ENCODE measurements around the gene MSMB.

MSMB gene

DNA sequence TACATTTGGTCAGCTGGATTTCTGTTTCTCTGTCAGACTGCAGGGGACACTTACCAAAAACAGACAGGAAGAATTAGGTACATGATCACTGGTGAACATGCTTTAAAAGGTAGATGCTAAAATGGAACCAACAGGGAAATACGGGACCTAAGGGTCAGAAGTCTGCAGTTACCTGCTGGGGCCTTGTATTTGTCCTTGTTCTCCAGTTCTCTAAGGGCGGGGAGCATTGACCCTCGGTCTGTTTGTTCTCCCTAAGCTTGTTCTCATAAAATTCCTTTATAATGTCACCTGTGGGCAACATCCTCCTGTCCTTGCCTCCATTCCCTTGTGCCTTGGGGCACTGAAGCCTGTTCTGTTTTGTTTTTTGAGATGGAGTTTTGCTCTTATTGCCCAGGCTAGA is 29.8 kb upstream of the MSMB start:
- Histone ChIP-seq H3K4me2 (ENCODE audit: low read depth, low read length) (no peak overlapping the region), H3K9me3 (replicated peaks; ENCODE audit: insufficient read depth, low read length) (no peaks in the 10 kb centered on the region), H2AFZ (ENCODE audit: low read length) (no peak overlapping the region), H3K4me1 (ENCODE audit: low read length) (no peaks in the 10 kb centered on the region), H3K4me3 (ENCODE audit: low read length) (no peak overlapping the region), H3K9ac (ENCODE audit: low read length) (no peak overlapping the region), H3K36me3 (replicated peaks; ENCODE audit: insufficient read depth, low read length) (no peaks in the 10 kb centered on the region), H3K27ac (ENCODE audit: low read length) (no peak overlapping the region), H3K9me2 (replicated peaks; ENCODE audit: insufficient read depth, low read length) (no peaks in the 10 kb centered on the region), H3K79me2 (ENCODE audit: low read length) (no peaks in the 10 kb centered on the region), H4K20me1 (ENCODE audit: insufficient read depth, low read length) (no peaks in the 10 kb centered on the region), H3K27me3 (replicated peaks; ENCODE audit: insufficient read depth, low read length) (no peaks in the 10 kb centered on the region), H3F3A (ENCODE audit: insufficient read depth, low read length) (no peaks in the 10 kb centered on the region)
- TF ChIP-seq EZH2 (optimal IDR thresholded peaks at IDR 0.05; ENCODE audit: low read depth, low read length) (no peak), EZH2phosphoT487 (IDR thresholded peaks at IDR 0.05; ENCODE audit: low read length) (no peak)
- TF ChIP-seq, protein P1, sequence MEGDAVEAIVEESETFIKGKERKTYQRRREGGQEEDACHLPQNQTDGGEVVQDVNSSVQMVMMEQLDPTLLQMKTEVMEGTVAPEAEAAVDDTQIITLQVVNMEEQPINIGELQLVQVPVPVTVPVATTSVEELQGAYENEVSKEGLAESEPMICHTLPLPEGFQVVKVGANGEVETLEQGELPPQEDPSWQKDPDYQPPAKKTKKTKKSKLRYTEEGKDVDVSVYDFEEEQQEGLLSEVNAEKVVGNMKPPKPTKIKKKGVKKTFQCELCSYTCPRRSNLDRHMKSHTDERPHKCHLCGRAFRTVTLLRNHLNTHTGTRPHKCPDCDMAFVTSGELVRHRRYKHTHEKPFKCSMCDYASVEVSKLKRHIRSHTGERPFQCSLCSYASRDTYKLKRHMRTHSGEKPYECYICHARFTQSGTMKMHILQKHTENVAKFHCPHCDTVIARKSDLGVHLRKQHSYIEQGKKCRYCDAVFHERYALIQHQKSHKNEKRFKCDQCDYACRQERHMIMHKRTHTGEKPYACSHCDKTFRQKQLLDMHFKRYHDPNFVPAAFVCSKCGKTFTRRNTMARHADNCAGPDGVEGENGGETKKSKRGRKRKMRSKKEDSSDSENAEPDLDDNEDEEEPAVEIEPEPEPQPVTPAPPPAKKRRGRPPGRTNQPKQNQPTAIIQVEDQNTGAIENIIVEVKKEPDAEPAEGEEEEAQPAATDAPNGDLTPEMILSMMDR (IDR thresholded peaks at IDR 0.05; ENCODE audit: low read length): no peak
- DNase-seq: no peak

DNA sequence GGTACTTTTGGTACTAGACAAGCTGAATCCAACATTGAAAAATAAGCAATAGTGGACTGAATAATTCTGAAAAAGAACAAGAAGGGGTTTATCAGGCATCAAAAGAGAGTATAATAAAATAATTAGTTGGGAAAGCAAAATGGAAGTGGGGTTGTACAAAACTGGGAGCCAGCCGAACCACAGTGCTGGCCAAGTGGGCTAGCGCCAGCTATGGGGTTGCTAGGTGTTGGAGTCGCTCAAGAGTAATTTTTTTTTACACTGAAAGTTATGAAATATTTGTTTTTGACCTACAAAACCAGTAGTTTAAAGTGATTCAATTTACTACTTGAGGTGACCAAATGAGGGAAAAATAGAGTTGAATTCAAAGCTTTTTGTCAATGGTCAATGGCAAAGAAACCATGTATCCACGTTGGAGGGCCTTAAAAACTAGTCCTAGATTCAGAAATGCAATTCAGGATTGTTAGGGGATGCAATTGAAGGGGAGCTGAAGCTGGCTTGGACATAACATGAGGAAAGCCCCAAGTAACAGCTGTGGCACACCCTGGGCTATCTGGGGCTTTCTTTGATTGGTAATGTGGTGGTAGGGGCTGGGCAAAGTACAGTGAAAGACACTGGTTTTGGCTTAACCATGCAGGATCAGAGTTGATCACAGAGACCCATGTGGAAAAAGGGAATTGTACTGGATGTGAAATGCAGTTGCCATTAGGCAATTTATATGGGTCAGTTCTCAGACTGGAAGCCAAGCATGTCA is 28.3 kb upstream of the MSMB start:
- Histone ChIP-seq H3K4me1 (ENCODE audit: low read length) (no peaks in the 10 kb centered on the region), H3K36me3 (replicated peaks; ENCODE audit: insufficient read depth, low read length) (no peaks in the 10 kb centered on the region), H3K27ac (ENCODE audit: low read length) (no peak overlapping the region), H4K20me1 (ENCODE audit: insufficient read depth, low read length) (no peaks in the 10 kb centered on the region), H2AFZ (ENCODE audit: low read length) (no peak overlapping the region), H3K9me2 (replicated peaks; ENCODE audit: insufficient read depth, low read length) (no peaks in the 10 kb centered on the region), H3K9ac (ENCODE audit: low read length) (no peak overlapping the region), H3K27me3 (replicated peaks; ENCODE audit: insufficient read depth, low read length) (no peaks in the 10 kb centered on the region), H3K9me3 (replicated peaks; ENCODE audit: insufficient read depth, low read length) (no peaks in the 10 kb centered on the region), H3F3A (ENCODE audit: insufficient read depth, low read length) (no peaks in the 10 kb centered on the region), H3K4me3 (ENCODE audit: low read length) (no peak overlapping the region), H3K4me2 (ENCODE audit: low read depth, low read length) (no peak overlapping the region), H3K79me2 (ENCODE audit: low read length) (no peaks in the 10 kb centered on the region)
- no peak for DNase-seq
- TF ChIP-seq, protein P1 (IDR thresholded peaks at IDR 0.05; ENCODE audit: low read length): no peak
- TF ChIP-seq EZH2phosphoT487 (IDR thresholded peaks at IDR 0.05; ENCODE audit: low read length) (no peak), EZH2 (optimal IDR thresholded peaks at IDR 0.05; ENCODE audit: low read depth, low read length) (no peak)

DNA sequence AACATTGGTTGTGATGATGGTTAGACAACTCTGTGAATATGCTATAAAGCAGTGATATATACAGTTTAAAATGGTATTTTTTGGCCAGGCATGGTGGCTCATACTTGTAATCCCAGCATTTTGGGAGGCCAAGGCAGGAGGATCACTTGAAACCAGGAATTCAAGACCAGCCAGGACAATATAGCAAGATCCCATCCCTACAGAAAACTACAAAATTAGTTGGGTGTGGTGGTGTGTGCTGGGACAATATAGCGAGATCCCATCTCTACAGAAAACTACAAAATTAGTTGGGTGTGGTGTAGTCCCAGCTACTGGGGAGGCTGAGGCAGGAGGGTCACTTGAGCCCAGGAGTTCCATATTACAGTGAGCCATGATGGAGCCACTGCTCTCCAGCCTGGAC is 27.5 kb upstream of the MSMB start:
- no peak overlapping the region for H3K4me2 ChIP-seq (ENCODE audit: low read depth, low read length)
- H3F3A ChIP-seq (ENCODE audit: insufficient read depth, low read length): no peaks in the 10 kb centered on the region
- no peaks in the 10 kb centered on the region for H3K79me2 ChIP-seq (ENCODE audit: low read length)
- no peak overlapping the region for H3K4me3 ChIP-seq (ENCODE audit: low read length)
- no peak for DNase-seq
- no peak for TF ChIP-seq EZH2phosphoT487 (IDR thresholded peaks at IDR 0.05; ENCODE audit: low read length)
- no peak for TF ChIP-seq EZH2 (optimal IDR thresholded peaks at IDR 0.05; ENCODE audit: low read depth, low read length)
- TF ChIP-seq, protein P1 (IDR thresholded peaks at IDR 0.05; ENCODE audit: low read length): no peak
- no peaks in the 10 kb centered on the region for H3K9me3 ChIP-seq (replicated peaks; ENCODE audit: insufficient read depth, low read length)
- H3K4me1 ChIP-seq (ENCODE audit: low read length): no peaks in the 10 kb centered on the region
- H2AFZ ChIP-seq (ENCODE audit: low read length): no peak overlapping the region
- no peaks in the 10 kb centered on the region for H4K20me1 ChIP-seq (ENCODE audit: insufficient read depth, low read length)
- no peaks in the 10 kb centered on the region for H3K36me3 ChIP-seq (replicated peaks; ENCODE audit: insufficient read depth, low read length)
- no peak overlapping the region for H3K9ac ChIP-seq (ENCODE audit: low read length)
- no peaks in the 10 kb centered on the region for H3K27me3 ChIP-seq (replicated peaks; ENCODE audit: insufficient read depth, low read length)
- no peaks in the 10 kb centered on the region for H3K9me2 ChIP-seq (replicated peaks; ENCODE audit: insufficient read depth, low read length)
- H3K27ac ChIP-seq (ENCODE audit: low read length): no peak overlapping the region
